ENCODE results near the gene RSPO1. TPM values are rescaled to one million over a fixed set of nuclear protein-coding genes. Genes with fewer than 3 reads are reported as not detected.

Gene RSPO1
- total RNA-seq, 4 donors from 2014 or later, result 0.53 TPM; not detected in 3

DNA sequence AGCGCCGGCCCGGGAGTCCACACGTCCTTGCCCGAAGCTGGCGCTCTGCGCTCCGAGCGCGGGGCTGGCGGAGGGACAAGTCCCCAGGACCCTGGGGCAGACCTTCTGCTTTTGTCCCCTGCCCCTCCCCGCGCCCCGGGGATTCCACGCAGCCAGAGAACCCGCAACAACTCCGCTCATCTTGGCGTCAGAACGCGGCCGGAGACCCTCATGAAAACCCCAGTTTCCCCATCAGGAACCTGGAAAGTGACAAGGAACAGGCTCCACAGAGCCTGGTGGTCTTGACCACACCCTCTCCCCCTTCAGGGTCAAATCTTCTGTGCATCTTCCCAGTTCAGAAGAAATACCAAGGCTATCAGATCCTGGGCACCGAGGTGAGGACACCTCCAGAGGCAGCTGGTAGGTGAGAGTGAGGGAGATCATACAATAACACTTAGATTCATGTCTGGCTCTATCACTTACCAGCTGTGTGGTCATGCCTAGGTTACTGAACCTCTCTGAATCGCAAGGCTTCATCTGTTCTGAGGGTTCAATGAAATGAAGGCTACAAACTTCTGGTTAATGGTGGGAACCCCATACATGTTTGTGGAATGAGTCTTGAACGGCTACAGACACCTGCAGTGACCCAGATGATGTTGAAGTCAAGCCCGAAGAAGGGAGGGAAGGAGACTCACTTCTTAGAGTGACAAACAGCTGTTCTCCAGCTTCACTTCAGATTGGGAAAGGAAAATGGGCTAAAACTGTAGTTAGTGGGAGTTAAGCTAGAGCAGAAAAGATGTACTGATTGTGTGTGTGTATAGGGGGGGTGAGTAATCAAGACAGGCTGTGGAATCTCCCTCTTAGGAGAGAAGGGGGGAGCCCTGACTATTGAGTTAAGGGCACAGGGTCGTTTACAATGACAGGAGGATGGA, 555 bp upstream of the RSPO1 start:
- no peak for TF ChIP-seq POLR2A (IDR thresholded peaks at IDR 0.05)
- no peak for ATAC-seq

DNA sequence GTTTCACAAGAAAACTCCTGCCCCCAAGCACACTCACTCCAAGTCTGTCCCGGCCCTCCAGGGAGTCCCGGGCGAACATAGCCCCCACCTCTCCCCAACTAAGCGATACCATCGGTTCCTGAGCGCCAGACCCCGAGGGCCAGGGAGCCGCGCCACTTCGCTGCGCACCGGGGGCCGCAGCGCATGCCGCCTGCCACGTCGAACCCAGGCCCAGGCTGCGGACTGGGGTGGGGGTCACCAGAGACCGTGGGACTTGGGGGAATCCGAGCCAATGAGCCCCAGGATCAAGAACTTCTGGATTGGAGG, 801 bp downstream of the RSPO1 start:
- intact Hi-C loops (cut with DNase I; ENCODE audit: low total_unique reads) (no loop called here), in situ Hi-C loops (cut with MboI; ENCODE audit: low sequenced_read_pairs in 4 of 4) (no loop called here)
- Histone ChIP-seq H3K27ac (no peak overlapping the region), H3K4me3 (no peak overlapping the region), H3K9me3 (no peaks in the 10 kb centered on the region), H3K36me3 (no peaks in the 10 kb centered on the region), H3K4me1 (no peaks in the 10 kb centered on the region), H3K27me3 (peaks cover 79 to 93% (median 86%) of the 10 kb centered on the region in 3 donors)
- TF ChIP-seq, protein P1, sequence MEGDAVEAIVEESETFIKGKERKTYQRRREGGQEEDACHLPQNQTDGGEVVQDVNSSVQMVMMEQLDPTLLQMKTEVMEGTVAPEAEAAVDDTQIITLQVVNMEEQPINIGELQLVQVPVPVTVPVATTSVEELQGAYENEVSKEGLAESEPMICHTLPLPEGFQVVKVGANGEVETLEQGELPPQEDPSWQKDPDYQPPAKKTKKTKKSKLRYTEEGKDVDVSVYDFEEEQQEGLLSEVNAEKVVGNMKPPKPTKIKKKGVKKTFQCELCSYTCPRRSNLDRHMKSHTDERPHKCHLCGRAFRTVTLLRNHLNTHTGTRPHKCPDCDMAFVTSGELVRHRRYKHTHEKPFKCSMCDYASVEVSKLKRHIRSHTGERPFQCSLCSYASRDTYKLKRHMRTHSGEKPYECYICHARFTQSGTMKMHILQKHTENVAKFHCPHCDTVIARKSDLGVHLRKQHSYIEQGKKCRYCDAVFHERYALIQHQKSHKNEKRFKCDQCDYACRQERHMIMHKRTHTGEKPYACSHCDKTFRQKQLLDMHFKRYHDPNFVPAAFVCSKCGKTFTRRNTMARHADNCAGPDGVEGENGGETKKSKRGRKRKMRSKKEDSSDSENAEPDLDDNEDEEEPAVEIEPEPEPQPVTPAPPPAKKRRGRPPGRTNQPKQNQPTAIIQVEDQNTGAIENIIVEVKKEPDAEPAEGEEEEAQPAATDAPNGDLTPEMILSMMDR (IDR thresholded peaks at IDR 0.05 in 4 of 5, conservative IDR thresholded peaks at IDR 0.05 in 1 of 5), result no peak
- DNase-seq (no peak), ATAC-seq (no peak)

More for the DNA sequence above, 555 bp upstream of the RSPO1 start:
- H3K9me3 ChIP-seq, result no peaks in the 10 kb centered on the region
- H3K27me3 ChIP-seq, result peaks cover 73 to 79% (median 73%) of the 10 kb centered on the region in 3 donors
- H3K4me3 ChIP-seq, result peak overlapping the region in 3 of 4 donors; percentile 17 to 31 (median 25)
- H3K4me1 ChIP-seq, result no peaks in the 10 kb centered on the region
- in situ Hi-C loops (cut with MboI; ENCODE audit: low sequenced_read_pairs in 4 of 4), result no loop called here
- H3K36me3 ChIP-seq, result no peaks in the 10 kb centered on the region
- no peak for DNase-seq
- intact Hi-C loops (cut with DNase I; ENCODE audit: low total_unique reads), result no loop called here
- no peak overlapping the region for H3K27ac ChIP-seq

DNA sequence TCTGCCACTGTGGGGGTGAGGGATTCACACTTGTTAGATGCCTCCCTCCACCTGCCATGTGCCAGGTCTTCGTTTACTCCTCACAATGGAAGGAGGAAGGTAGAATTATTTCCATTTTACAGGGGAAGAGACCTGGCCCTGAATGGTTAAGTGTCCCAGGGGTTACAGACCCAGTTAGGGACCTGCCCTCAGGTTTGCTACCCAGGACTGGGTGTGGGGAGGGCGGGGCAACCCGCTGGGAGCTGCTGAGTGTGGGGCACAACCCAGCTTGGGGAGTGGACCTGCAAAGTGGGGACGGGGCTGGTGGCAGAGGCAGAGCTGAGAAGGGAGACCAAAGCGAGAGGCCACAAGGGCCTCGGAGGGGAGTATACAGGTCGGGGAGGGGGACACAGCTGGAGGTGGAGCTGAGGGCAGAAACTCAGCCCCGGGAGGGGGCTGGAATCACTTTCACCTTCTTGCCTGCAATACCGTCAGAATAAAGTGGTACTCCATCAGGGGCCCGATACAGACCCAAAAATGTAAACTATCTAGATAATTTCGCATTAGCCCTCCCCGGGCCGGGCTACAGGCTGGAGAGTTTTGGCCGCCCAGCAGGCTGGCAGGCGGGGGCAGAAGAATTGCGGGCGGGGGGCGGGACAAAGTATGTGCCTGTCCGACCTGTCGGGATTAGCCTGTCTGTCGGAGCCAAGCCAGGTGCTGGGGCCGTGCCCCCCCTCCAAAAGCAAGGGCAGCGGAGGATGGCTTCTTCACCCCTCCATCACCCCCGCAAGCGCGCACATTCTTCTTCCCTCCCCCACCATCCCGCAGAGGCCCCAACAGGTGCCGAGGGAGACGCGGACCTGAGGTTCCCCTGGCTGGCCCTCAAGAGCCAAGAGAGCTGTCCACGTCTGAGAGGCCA, 1.4 kb downstream of the RSPO1 start:
- H3K27ac ChIP-seq, result no peak overlapping the region
- no peaks in the 10 kb centered on the region for H3K36me3 ChIP-seq
- no peak overlapping the region for H3K4me3 ChIP-seq
- no peaks in the 10 kb centered on the region for H3K9me3 ChIP-seq
- intact Hi-C loops (cut with DNase I; ENCODE audit: low total_unique reads), result no loop called here
- H3K4me1 ChIP-seq, result no peaks in the 10 kb centered on the region
- H3K27me3 ChIP-seq, result peaks cover 75 to 94% (median 85%) of the 10 kb centered on the region in 3 donors
- DNase-seq (no peak), ATAC-seq (no peak)
- in situ Hi-C loops (cut with MboI; ENCODE audit: low sequenced_read_pairs in 4 of 4), result no loop called here
- TF ChIP-seq, protein P1 (IDR thresholded peaks at IDR 0.05 in 4 of 5, conservative IDR thresholded peaks at IDR 0.05 in 1 of 5), result no peak
- no peak for TF ChIP-seq POLR2A (IDR thresholded peaks at IDR 0.05)

DNA sequence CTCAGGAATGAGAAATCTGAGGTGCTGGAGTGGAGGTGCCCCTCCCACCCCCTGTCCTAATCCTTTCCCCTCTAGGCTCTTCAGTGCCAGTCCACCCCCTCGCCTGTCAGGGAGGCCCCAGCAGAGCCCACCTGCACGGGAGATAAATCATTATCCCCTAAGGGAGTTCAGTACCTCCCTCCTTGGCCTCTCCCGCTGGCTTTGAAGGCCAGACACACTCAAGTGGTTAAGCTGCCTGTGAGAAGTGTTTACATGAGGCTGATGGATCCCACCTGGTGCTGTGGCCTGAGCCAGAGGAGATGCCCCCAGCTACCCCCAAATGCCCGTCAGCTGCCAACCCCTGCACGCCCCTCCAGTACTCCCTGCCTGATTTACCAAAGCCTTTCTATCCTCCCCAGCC, 3.7 kb downstream of the RSPO1 start:
- ATAC-seq, result no peak
- Histone ChIP-seq H3K4me1 (no peaks in the 10 kb centered on the region), H3K4me3 (no peak overlapping the region), H3K36me3 (no peaks in the 10 kb centered on the region), H3K9me3 (no peaks in the 10 kb centered on the region), H3K27ac (no peak overlapping the region), H3K27me3 (peaks cover 73 to 76% (median 75%) of the 10 kb centered on the region in 3 donors)
- intact Hi-C loops (cut with DNase I; ENCODE audit: low total_unique reads), result no loop called here
- TF ChIP-seq, protein P1 (IDR thresholded peaks at IDR 0.05 in 4 of 5, conservative IDR thresholded peaks at IDR 0.05 in 1 of 5), result no peak
- no peak for TF ChIP-seq POLR2A (IDR thresholded peaks at IDR 0.05)
- no peak for DNase-seq
- in situ Hi-C loops (cut with MboI; ENCODE audit: low sequenced_read_pairs in 4 of 4), result no loop called here
